ENCODE data around the gene PDS5B. TPM values are rescaled to one million over a fixed set of nuclear protein-coding genes. Genes with fewer than 3 reads are reported as not detected.

PDS5B gene
- total RNA-seq, 1 experiment from 2014 or later: 25.4 TPM

GRCh38 chr13:32657309-32657708, 71.1 kb downstream of the PDS5B start:
- CTCF ChIA-PET: interaction anchor here (0.7 to 0.9 kb wide), 2 partner anchors 18 to 70 kb away, joined by 3 read pairs; no protein-coding TSS in a partner anchor
- Mint-ChIP-seq H3K9me3 (ENCODE audit: unreplicated experiment) (no peaks in the 10 kb centered on the region), H3K27ac (ENCODE audit: low read depth, unreplicated experiment) (no peak overlapping the region), H3K4me3 (ENCODE audit: unreplicated experiment) (no peak overlapping the region), H3K4me1 (ENCODE audit: insufficient read depth, unreplicated experiment) (peaks cover 18% of the 10 kb centered on the region), H3K36me3 (ENCODE audit: insufficient read depth, unreplicated experiment) (peaks cover 5% of the 10 kb centered on the region), H3K27me3 (ENCODE audit: insufficient read depth, unreplicated experiment) (no peaks in the 10 kb centered on the region)
- BruUV-seq (replicated peaks): no TSS peak
- intact Hi-C loops (cut with micrococcal nuclease): no loop called here
- POLR2A ChIA-PET: interaction anchor here (0.9 kb wide), 1 partner anchor 70 kb away, joined by 3 read pairs; no protein-coding TSS in a partner anchor
- no peak for DNase-seq (ENCODE audit: unreplicated experiment)
- no peak for TF ChIP-seq CTCF (IDR thresholded peaks at IDR 0.05; ENCODE audit: unreplicated experiment)

- no peak for DNase-seq (ENCODE audit: unreplicated experiment)
- Mint-ChIP-seq H3K9me3 (ENCODE audit: unreplicated experiment) (no peaks in the 10 kb centered on the region), H3K4me3 (ENCODE audit: unreplicated experiment) (no peak overlapping the region), H3K27ac (ENCODE audit: low read depth, unreplicated experiment) (no peak overlapping the region), H3K27me3 (ENCODE audit: insufficient read depth, unreplicated experiment) (no peaks in the 10 kb centered on the region), H3K36me3 (ENCODE audit: insufficient read depth, unreplicated experiment) (peaks cover 19% of the 10 kb centered on the region), H3K4me1 (ENCODE audit: insufficient read depth, unreplicated experiment) (peaks cover 18% of the 10 kb centered on the region)
- CTCF ChIA-PET: interaction anchor here (1.1 to 3.8 kb wide), 3 partner anchors 9 to 72 kb away, joined by 5 to 21 read pairs (median 18); no protein-coding TSS in a partner anchor
- BruUV-seq (replicated peaks): no TSS peak
- intact Hi-C loops (cut with micrococcal nuclease): no loop called here
- TF ChIP-seq CTCF (IDR thresholded peaks at IDR 0.05; ENCODE audit: unreplicated experiment): no peak
- POLR2A ChIA-PET: interaction anchor here (1.2 to 1.4 kb wide), 2 partner anchors 9 to 15 kb away, joined by 3 to 5 read pairs; no protein-coding TSS in a partner anchor
Observed at GRCh38 chr13:32659736-32660135, 73.5 kb downstream of the PDS5B start.

GRCh38 chr13:32660227-32660626, 74.0 kb downstream of the PDS5B start:
- ChIA-PET POLR2A (interaction anchor here (0.5 to 1.4 kb wide), 3 partner anchors 9 to 466 kb away, joined by 3 to 5 read pairs (median 3); no protein-coding TSS in a partner anchor), CTCF (interaction anchor here (0.5 to 3.8 kb wide), 4 partner anchors 9 to 73 kb away, joined by 3 to 21 read pairs (median 12); no protein-coding TSS in a partner anchor)
- intact Hi-C loops (cut with micrococcal nuclease): no loop called here
- Mint-ChIP-seq H3K27ac (ENCODE audit: low read depth, unreplicated experiment) (no peak overlapping the region), H3K4me1 (ENCODE audit: insufficient read depth, unreplicated experiment) (peaks cover 18% of the 10 kb centered on the region), H3K4me3 (ENCODE audit: unreplicated experiment) (no peak overlapping the region), H3K36me3 (ENCODE audit: insufficient read depth, unreplicated experiment) (peaks cover 19% of the 10 kb centered on the region), H3K9me3 (ENCODE audit: unreplicated experiment) (no peaks in the 10 kb centered on the region), H3K27me3 (ENCODE audit: insufficient read depth, unreplicated experiment) (no peaks in the 10 kb centered on the region)
- no peak for DNase-seq (ENCODE audit: unreplicated experiment)
- no peak for TF ChIP-seq CTCF (IDR thresholded peaks at IDR 0.05; ENCODE audit: unreplicated experiment)
- no TSS peak for BruUV-seq (replicated peaks)

- intact Hi-C loops (cut with micrococcal nuclease): no loop called here
- BruUV-seq (replicated peaks): no TSS peak
- Mint-ChIP-seq H3K4me3 (ENCODE audit: unreplicated experiment) (no peak overlapping the region), H3K27me3 (ENCODE audit: insufficient read depth, unreplicated experiment) (no peaks in the 10 kb centered on the region), H3K36me3 (ENCODE audit: insufficient read depth, unreplicated experiment) (peaks cover 14% of the 10 kb centered on the region), H3K9me3 (ENCODE audit: unreplicated experiment) (no peaks in the 10 kb centered on the region), H3K27ac (ENCODE audit: low read depth, unreplicated experiment) (no peak overlapping the region), H3K4me1 (ENCODE audit: insufficient read depth, unreplicated experiment) (peaks cover 17% of the 10 kb centered on the region)
- DNase-seq (ENCODE audit: unreplicated experiment): no peak
- TF ChIP-seq CTCF (IDR thresholded peaks at IDR 0.05; ENCODE audit: unreplicated experiment): no peak
- ChIA-PET CTCF (interaction anchor here (1.2 to 3.8 kb wide), 2 partner anchors 11 to 74 kb away, joined by 5 to 21 read pairs; no protein-coding TSS in a partner anchor), POLR2A (no interaction called here)
Observed at GRCh38 chr13:32661685-32662084, 75.4 kb downstream of the PDS5B start.
